H9 (cell line): Measurements from ENCODE around the gene PDK2. TPM values are rescaled to one million over a fixed set of nuclear protein-coding genes. Genes with fewer than 3 reads are reported as not detected.

ENCODE experiments used
- DNase-seq: peaks from one replicate; pipeline ENCODE4 v3.0.0-alpha.2; 2017
- H2AFZ ChIP-seq: one replicate; pipeline ENCODE4 v1.6.1; 2013; ENCODE audit warnings: mild to moderate bottlenecking, low read length, control low read depth, moderate library complexity
- H2AK5ac ChIP-seq: 2 replicates; pipeline ENCODE4 v1.6.1; 2013; ENCODE audit warnings: low read length, control low read depth, mixed read lengths; ENCODE audit not compliant: insufficient read length
- H2BK120ac ChIP-seq: one replicate; pipeline ENCODE4 v1.6.1; 2013; ENCODE audit warnings: low read depth, mild to moderate bottlenecking, low read length, control low read depth, inconsistent platforms; ENCODE audit not compliant: poor library complexity, severe bottlenecking
- H2BK12ac ChIP-seq: 2 replicates; pipeline ENCODE4 v1.6.1; 2013; ENCODE audit warnings: low read length, control low read depth, mixed read lengths, low read depth; ENCODE audit not compliant: insufficient read length
- H2BK15ac ChIP-seq: 2 replicates; pipeline ENCODE4 v1.6.1; 2013; ENCODE audit warnings: low read depth, low read length, control low read depth
- H2BK20ac ChIP-seq: one replicate; pipeline ENCODE4 v1.6.1; 2013; ENCODE audit warnings: low read depth, mild to moderate bottlenecking, low read length, control low read depth, inconsistent platforms; ENCODE audit not compliant: poor library complexity, severe bottlenecking
- H2BK5ac ChIP-seq: 2 replicates; pipeline ENCODE4 v1.6.1; 2013; ENCODE audit warnings: low read length, control low read depth, mixed read lengths; ENCODE audit not compliant: insufficient read length
- H3K14ac ChIP-seq: 2 replicates; pipeline ENCODE4 v1.6.1; 2013; ENCODE audit warnings: low read length, control low read depth; ENCODE audit not compliant: insufficient read depth
- H3K18ac ChIP-seq: 2 replicates; pipeline ENCODE4 v1.6.1; 2013; ENCODE audit warnings: low read depth, mild to moderate bottlenecking, mixed read lengths, low read length, control low read depth; ENCODE audit not compliant: insufficient read length
- H3K23ac ChIP-seq: 2 replicates; pipeline ENCODE4 v1.6.1; 2013; ENCODE audit warnings: low read length, control low read depth, mixed read lengths, low read depth; ENCODE audit not compliant: insufficient read length
- H3K23me2 ChIP-seq: 2 replicates; pipeline ENCODE4 v1.6.1; 2013; ENCODE audit warnings: low read depth, mild to moderate bottlenecking, mixed read lengths, low read length, control low read depth; ENCODE audit not compliant: insufficient read length, poor library complexity, severe bottlenecking
- H3K27ac ChIP-seq: 2 replicates; pipeline ENCODE4 v1.5.1; 2013; ENCODE audit warnings: low read length, control low read depth, mixed read lengths, low read depth; ENCODE audit not compliant: insufficient read length
- H3K27me3 ChIP-seq: 2 replicates; pipeline ENCODE4 v1.6.1; 2013; ENCODE audit warnings: low read length, control low read depth, inconsistent platforms; ENCODE audit not compliant: insufficient read depth
- H3K4ac ChIP-seq: 2 replicates; pipeline ENCODE4 v1.6.1; 2013; ENCODE audit warnings: low read depth, mild to moderate bottlenecking, control low read depth, inconsistent platforms, low read length, moderate library complexity
- H3K4me1 ChIP-seq: 2 replicates; pipeline ENCODE4 v1.6.1; 2013; ENCODE audit warnings: low read length, control low read depth, inconsistent platforms; ENCODE audit not compliant: insufficient read depth
- H3K4me2 ChIP-seq: 2 replicates; pipeline ENCODE4 v1.6.1; 2013; ENCODE audit warnings: low read length, control low read depth, mixed read lengths; ENCODE audit not compliant: insufficient read length, insufficient read depth
- H3K56ac ChIP-seq: 2 replicates; pipeline ENCODE4 v1.6.1; 2013; ENCODE audit warnings: low read depth, mild to moderate bottlenecking, mixed read lengths, low read length, control low read depth; ENCODE audit not compliant: insufficient read length
- H3K79me1 ChIP-seq: 2 replicates; pipeline ENCODE4 v1.6.1; 2013; ENCODE audit warnings: low read depth, mild to moderate bottlenecking, moderate library complexity, low read length, control low read depth, inconsistent platforms; ENCODE audit not compliant: insufficient read depth, poor library complexity, severe bottlenecking
- H3K79me2 ChIP-seq: 2 replicates; pipeline ENCODE4 v1.6.1; 2013; ENCODE audit warnings: low read length, control low read depth, inconsistent platforms; ENCODE audit not compliant: insufficient read depth
- H3K9ac ChIP-seq: 2 replicates; pipeline ENCODE4 v1.6.1; 2013; ENCODE audit warnings: low read length, control low read depth, mixed read lengths; ENCODE audit not compliant: insufficient read length; ENCODE audit errors: extremely low read depth
- H3K9me3 ChIP-seq: one replicate; pipeline ENCODE4 v1.6.1; 2013; ENCODE audit warnings: low read depth, low read length, inconsistent platforms; ENCODE audit not compliant: control insufficient read depth
- H3T11ph ChIP-seq: one replicate; pipeline ENCODE4 v1.6.1; 2013; ENCODE audit warnings: mild to moderate bottlenecking, low read length, control low read depth, inconsistent platforms
- H4K20me1 ChIP-seq: one replicate; pipeline ENCODE4 v1.6.1; 2013; ENCODE audit not compliant: control insufficient read depth, insufficient read length, insufficient read depth
- H4K5ac ChIP-seq: 2 replicates; pipeline ENCODE4 v1.6.1; 2013; ENCODE audit warnings: low read depth, mild to moderate bottlenecking, mixed read lengths, low read length, control low read depth; ENCODE audit not compliant: insufficient read length
- H4K8ac ChIP-seq: replicated peaks from 2 replicates; pipeline ENCODE4 v1.6.1; 2013; ENCODE audit warnings: low read length, control low read depth, mixed read lengths, low read depth; ENCODE audit not compliant: insufficient read length
- H4K91ac ChIP-seq: 2 replicates; pipeline ENCODE4 v1.6.1; 2013; ENCODE audit warnings: low read depth, mild to moderate bottlenecking, moderate library complexity, mixed read lengths, low read length, control low read depth; ENCODE audit not compliant: insufficient read length
- H3K27ac Mint-ChIP-seq, 3 experiments: 2 replicates in 2 of 3; 3 replicates in 1 of 3; pipeline ENCODE4 v1.8.0; 2020 to 2021; ENCODE audit warnings: mixed read lengths in 3 of 3, mild to moderate bottlenecking in 1 of 3, moderate library complexity in 1 of 3
- H3K27me3 Mint-ChIP-seq: 2 replicates; pipeline ENCODE4 v1.8.0; 2021; ENCODE audit warnings: low read depth, mild to moderate bottlenecking, moderate library complexity, mixed read lengths
- H3K36me3 Mint-ChIP-seq, 3 experiments: 2 replicates in 2 of 3; 3 replicates in 1 of 3; pipeline ENCODE4 v1.8.0; 2020 to 2021; ENCODE audit warnings: low read depth in 3 of 3, mixed read lengths in 3 of 3; ENCODE audit not compliant: insufficient read depth in 1 of 3
- H3K4me1 Mint-ChIP-seq, 2 experiments: 2 replicates each; pipeline ENCODE4 v1.8.0; 2020; ENCODE audit warnings: mixed read lengths in 2 of 2
- H3K4me3 Mint-ChIP-seq, 2 experiments: 2 replicates in 1 of 2; 3 replicates in 1 of 2; pipeline ENCODE4 v1.8.0; 2020 to 2021; ENCODE audit warnings: mild to moderate bottlenecking in 2 of 2, mixed read lengths in 2 of 2, moderate library complexity in 1 of 2
- H3K9me3 Mint-ChIP-seq, 2 experiments: 2 replicates in 1 of 2; 3 replicates in 1 of 2; pipeline ENCODE4 v1.8.0; 2020; ENCODE audit warnings: mild to moderate bottlenecking in 2 of 2, mixed read lengths in 2 of 2, moderate library complexity in 1 of 2
- WGBS: extraction: QIAGEN DNeasy Blood & Tissue Kit; methylation state at CpG from one replicate; pipeline ENCODE4 v1.1.7; 2013; ENCODE audit warnings: missing lambda C conversion rate, low lambda C conversion rate, mixed read lengths; ENCODE audit not compliant: insufficient read length; ENCODE audit errors: extremely low coverage; 5-methylcytosine and 5-hydroxymethylcytosine counted together
- total RNA-seq: library from RNA; stranded (reverse); gene quantifications from 2 replicates; pipeline ENCODE4 v1.2.1, GENCODE V29; 2021
- TF ChIP-seq, protein P1 (sequence below): fragments of 200-600 bp; sonication (generic); conservative IDR thresholded peaks from 3 replicates; pipeline ENCODE4 v1.8.0; 2021; ENCODE audit warnings: antibody characterized with exemption, mild to moderate bottlenecking

Gene PDK2
- total RNA-seq, 1 experiment from 2014 or later, result 19.9 TPM

DNA sequence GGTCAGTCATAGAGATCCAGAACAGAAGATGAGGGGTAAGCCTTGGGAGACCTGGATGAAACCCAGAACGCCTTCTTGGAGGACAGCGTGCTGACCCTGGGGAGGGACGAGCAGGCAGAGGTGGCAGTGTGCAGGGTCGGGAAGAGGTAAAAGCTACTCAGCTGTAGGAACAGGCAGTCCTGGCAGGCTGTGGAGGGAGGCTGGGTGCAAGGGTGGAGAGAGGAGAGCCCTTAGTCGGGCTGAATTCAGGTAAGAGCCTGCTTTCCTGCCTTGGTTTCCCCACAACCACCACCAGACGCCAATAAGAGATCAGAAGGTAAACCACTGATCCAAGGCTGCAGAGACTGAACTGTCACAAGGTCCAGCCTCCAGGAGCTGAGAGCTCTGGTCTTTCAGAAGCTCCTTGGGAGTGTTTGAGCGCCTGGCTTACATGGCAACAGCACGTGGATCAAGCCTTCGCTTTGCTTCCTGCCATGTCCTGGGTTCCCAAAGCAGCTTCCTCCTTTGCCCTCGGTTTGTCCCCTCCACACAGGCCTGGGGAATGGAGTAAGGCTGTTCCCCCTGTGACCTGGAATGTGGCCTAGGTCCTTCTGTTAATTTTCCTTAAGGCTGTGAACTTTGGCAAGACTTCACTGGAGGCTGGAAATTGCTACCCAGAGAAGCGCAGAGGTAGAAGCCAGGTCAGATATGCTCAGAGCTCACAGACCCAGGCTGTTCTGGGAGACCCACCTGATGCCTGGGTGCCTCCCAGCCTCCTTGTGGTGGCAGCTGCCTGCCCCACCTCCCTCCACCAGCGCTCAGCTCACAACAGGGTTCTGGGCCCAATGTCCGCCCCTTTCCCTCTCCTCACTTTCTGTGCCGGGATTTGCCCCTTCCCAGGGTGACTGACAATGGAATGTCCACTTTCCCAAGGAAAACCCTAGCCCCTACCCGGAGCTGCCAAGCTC is 3.9 kb upstream of the PDK2 start:
- no CpG with 5 or more reads among the region's 15 CpGs for WGBS
- Histone ChIP-seq H4K8ac (no peak overlapping the region), H3K4me2 (no peak overlapping the region), H2AK5ac (no peak overlapping the region), H3K56ac (no peak overlapping the region), H4K91ac (no peak overlapping the region), H3K9ac (no peak overlapping the region), H4K20me1 (no peaks in the 10 kb centered on the region), H2BK12ac (no peak overlapping the region), H2BK15ac (no peak overlapping the region), H3K9me3 (no peaks in the 10 kb centered on the region), H3K23me2 (peaks cover 12% of the 10 kb centered on the region), H2BK5ac (no peak overlapping the region), H3K4me1 (no peaks in the 10 kb centered on the region), H3K4ac (no peak overlapping the region), H2BK20ac (no peak overlapping the region), H4K5ac (no peak overlapping the region), H3K79me2 (no peaks in the 10 kb centered on the region), H3K14ac (no peak overlapping the region), H2AFZ (no peak overlapping the region), H2BK120ac (no peak overlapping the region), H3T11ph (no peak overlapping the region), H3K18ac (no peak overlapping the region), H3K27ac (no peak overlapping the region), H3K27me3 (no peaks in the 10 kb centered on the region), H3K79me1 (no peaks in the 10 kb centered on the region), H3K23ac (no peak overlapping the region)
- no peaks in the 10 kb centered on the region for H3K36me3 Mint-ChIP-seq
- H3K4me3 Mint-ChIP-seq, result no peak overlapping the region
- DNase-seq, result no peak
- H3K27ac Mint-ChIP-seq, result no peak overlapping the region
- peaks cover 14 to 21% of the 10 kb centered on the region in 2 experiments for H3K4me1 Mint-ChIP-seq
- TF ChIP-seq, protein P1, sequence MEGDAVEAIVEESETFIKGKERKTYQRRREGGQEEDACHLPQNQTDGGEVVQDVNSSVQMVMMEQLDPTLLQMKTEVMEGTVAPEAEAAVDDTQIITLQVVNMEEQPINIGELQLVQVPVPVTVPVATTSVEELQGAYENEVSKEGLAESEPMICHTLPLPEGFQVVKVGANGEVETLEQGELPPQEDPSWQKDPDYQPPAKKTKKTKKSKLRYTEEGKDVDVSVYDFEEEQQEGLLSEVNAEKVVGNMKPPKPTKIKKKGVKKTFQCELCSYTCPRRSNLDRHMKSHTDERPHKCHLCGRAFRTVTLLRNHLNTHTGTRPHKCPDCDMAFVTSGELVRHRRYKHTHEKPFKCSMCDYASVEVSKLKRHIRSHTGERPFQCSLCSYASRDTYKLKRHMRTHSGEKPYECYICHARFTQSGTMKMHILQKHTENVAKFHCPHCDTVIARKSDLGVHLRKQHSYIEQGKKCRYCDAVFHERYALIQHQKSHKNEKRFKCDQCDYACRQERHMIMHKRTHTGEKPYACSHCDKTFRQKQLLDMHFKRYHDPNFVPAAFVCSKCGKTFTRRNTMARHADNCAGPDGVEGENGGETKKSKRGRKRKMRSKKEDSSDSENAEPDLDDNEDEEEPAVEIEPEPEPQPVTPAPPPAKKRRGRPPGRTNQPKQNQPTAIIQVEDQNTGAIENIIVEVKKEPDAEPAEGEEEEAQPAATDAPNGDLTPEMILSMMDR, result no peak
- H3K27me3 Mint-ChIP-seq, result peaks cover 2% of the 10 kb centered on the region; the same call in 1 of the 2 replicates
- no peaks in the 10 kb centered on the region for H3K9me3 Mint-ChIP-seq
